ENCODE measurements around the gene OVCA2.

Gene OVCA2

GRCh38 chr17:2019723-2020122 lies 22.1 kb upstream of the OVCA2 start:
- H3F3A ChIP-seq (ENCODE audit: insufficient read depth): no peaks in the 10 kb centered on the region
- no peaks in the 10 kb centered on the region for H3K27me3 ChIP-seq (ENCODE audit: low read length)
- H3K36me3 ChIP-seq (ENCODE audit: low read length): no peaks in the 10 kb centered on the region
- H2AFZ ChIP-seq (ENCODE audit: low read depth, low read length, severe bottlenecking): no peak overlapping the region
- H4K20me1 ChIP-seq (ENCODE audit: low read depth, low read length): no peaks in the 10 kb centered on the region
- H3K9me2 ChIP-seq (replicated peaks; ENCODE audit: insufficient read depth, low read length): no peaks in the 10 kb centered on the region
- TF ChIP-seq EZH2phosphoT487 (conservative IDR thresholded peaks at IDR 0.05; ENCODE audit: low read length) (no peak), CTCF (IDR thresholded peaks at IDR 0.05; ENCODE audit: insufficient read depth, low read length, poor library complexity, severe bottlenecking) (no peak)
- no peaks in the 10 kb centered on the region for H3K79me2 ChIP-seq (ENCODE audit: insufficient read depth, low read length)
- no peak overlapping the region for H3K4me3 ChIP-seq (ENCODE audit: insufficient read depth, low read length, poor library complexity, severe bottlenecking)
- no peaks in the 10 kb centered on the region for H3K9me3 ChIP-seq (ENCODE audit: insufficient read depth, low read length)
- no peak overlapping the region for H3K4me2 ChIP-seq (ENCODE audit: low read depth, low read length, poor library complexity, severe bottlenecking)
- no peak overlapping the region for H3K9ac ChIP-seq (ENCODE audit: low read length)
- H3K27ac ChIP-seq (ENCODE audit: low read depth, low read length): no peak overlapping the region

GRCh38 chr17:2020721-2021120 lies 21.1 kb upstream of the OVCA2 start:
- no peaks in the 10 kb centered on the region for H3F3A ChIP-seq (ENCODE audit: insufficient read depth)
- no peaks in the 10 kb centered on the region for H3K79me2 ChIP-seq (ENCODE audit: insufficient read depth, low read length)
- H3K9me3 ChIP-seq (ENCODE audit: insufficient read depth, low read length): no peaks in the 10 kb centered on the region
- H3K9me2 ChIP-seq (replicated peaks; ENCODE audit: insufficient read depth, low read length): no peaks in the 10 kb centered on the region
- TF ChIP-seq CTCF (IDR thresholded peaks at IDR 0.05; ENCODE audit: insufficient read depth, low read length, poor library complexity, severe bottlenecking) (no peak), EZH2phosphoT487 (conservative IDR thresholded peaks at IDR 0.05; ENCODE audit: low read length) (no peak)
- H4K20me1 ChIP-seq (ENCODE audit: low read depth, low read length): no peaks in the 10 kb centered on the region
- H3K36me3 ChIP-seq (ENCODE audit: low read length): no peaks in the 10 kb centered on the region
- no peak overlapping the region for H3K27ac ChIP-seq (ENCODE audit: low read depth, low read length)
- H3K9ac ChIP-seq (ENCODE audit: low read length): no peak overlapping the region
- H3K27me3 ChIP-seq (ENCODE audit: low read length): no peaks in the 10 kb centered on the region
- H3K4me2 ChIP-seq (ENCODE audit: low read depth, low read length, poor library complexity, severe bottlenecking): no peak overlapping the region
- no peak overlapping the region for H3K4me3 ChIP-seq (ENCODE audit: insufficient read depth, low read length, poor library complexity, severe bottlenecking)
- no peak overlapping the region for H2AFZ ChIP-seq (ENCODE audit: low read depth, low read length, severe bottlenecking)

GRCh38 chr17:2022647-2023240 lies 19.1 kb upstream of the OVCA2 start:
- no peaks in the 10 kb centered on the region for H3K79me2 ChIP-seq (ENCODE audit: insufficient read depth, low read length)
- H3K27me3 ChIP-seq (ENCODE audit: low read length): no peaks in the 10 kb centered on the region
- H3F3A ChIP-seq (ENCODE audit: insufficient read depth): no peaks in the 10 kb centered on the region
- no peaks in the 10 kb centered on the region for H3K9me2 ChIP-seq (replicated peaks; ENCODE audit: insufficient read depth, low read length)
- no peak overlapping the region for H3K27ac ChIP-seq (ENCODE audit: low read depth, low read length)
- H3K36me3 ChIP-seq (ENCODE audit: low read length): no peaks in the 10 kb centered on the region
- no peak overlapping the region for H2AFZ ChIP-seq (ENCODE audit: low read depth, low read length, severe bottlenecking)
- no peak overlapping the region for H3K9ac ChIP-seq (ENCODE audit: low read length)
- no peak overlapping the region for H3K4me3 ChIP-seq (ENCODE audit: insufficient read depth, low read length, poor library complexity, severe bottlenecking)
- no peak overlapping the region for H3K4me2 ChIP-seq (ENCODE audit: low read depth, low read length, poor library complexity, severe bottlenecking)
- no peaks in the 10 kb centered on the region for H4K20me1 ChIP-seq (ENCODE audit: low read depth, low read length)
- H3K9me3 ChIP-seq (ENCODE audit: insufficient read depth, low read length): no peaks in the 10 kb centered on the region
- TF ChIP-seq CTCF (IDR thresholded peaks at IDR 0.05; ENCODE audit: insufficient read depth, low read length, poor library complexity, severe bottlenecking): no peak
- TF ChIP-seq EZH2phosphoT487 (conservative IDR thresholded peaks at IDR 0.05; ENCODE audit: low read length): no peak

All from SU-DHL-6 (cell line).